WERI-Rb-1 (cell line): Measurements from ENCODE around the gene UHMK1.
"Not testable (repeated sequence)": the region's sequence is repeated elsewhere in the genome, so short reads cannot be mapped to it uniquely, and the experiment has no call there.

Experiments used
- DNase-seq: peaks from one replicate; pipeline ENCODE4 v3.0.0-alpha.2; 2020
- H3K27ac ChIP-seq: fragments of 250-450 bp; sonication (Bioruptor Pico); 2 replicates; pipeline ENCODE4 v1.5.1; 2020; ENCODE audit warnings: mild to moderate bottlenecking, moderate library complexity
- H3K27me3 ChIP-seq: fragments of 250-450 bp; sonication (Bioruptor Pico); 2 replicates; pipeline ENCODE4 v1.5.1; 2021; ENCODE audit warnings: mild to moderate bottlenecking, low read depth, moderate library complexity; ENCODE audit not compliant: insufficient read depth, severe bottlenecking
- H3K36me3 ChIP-seq: fragments of 250-450 bp; sonication (Bioruptor Pico); 2 replicates; pipeline ENCODE4 v1.5.1; 2020; ENCODE audit warnings: mild to moderate bottlenecking, moderate library complexity
- H3K4me3 ChIP-seq: 2 replicates; pipeline ENCODE4 v1.5.1; 2011; ENCODE audit warnings: low read depth, mild to moderate bottlenecking, control low read depth, low read length
- H3K9me3 ChIP-seq: fragments of 250-450 bp; sonication (Bioruptor Pico); 2 replicates; pipeline ENCODE4 v1.5.1; 2021; ENCODE audit warnings: mild to moderate bottlenecking, moderate library complexity; ENCODE audit not compliant: severe bottlenecking
- TF ChIP-seq, protein P1 (sequence below): IDR thresholded peaks from 2 replicates; pipeline ENCODE4 v1.5.1; 2011; ENCODE audit warnings: low read depth, mild to moderate bottlenecking, control low read depth, inconsistent platforms, low read length

The UHMK1 gene, protein sequence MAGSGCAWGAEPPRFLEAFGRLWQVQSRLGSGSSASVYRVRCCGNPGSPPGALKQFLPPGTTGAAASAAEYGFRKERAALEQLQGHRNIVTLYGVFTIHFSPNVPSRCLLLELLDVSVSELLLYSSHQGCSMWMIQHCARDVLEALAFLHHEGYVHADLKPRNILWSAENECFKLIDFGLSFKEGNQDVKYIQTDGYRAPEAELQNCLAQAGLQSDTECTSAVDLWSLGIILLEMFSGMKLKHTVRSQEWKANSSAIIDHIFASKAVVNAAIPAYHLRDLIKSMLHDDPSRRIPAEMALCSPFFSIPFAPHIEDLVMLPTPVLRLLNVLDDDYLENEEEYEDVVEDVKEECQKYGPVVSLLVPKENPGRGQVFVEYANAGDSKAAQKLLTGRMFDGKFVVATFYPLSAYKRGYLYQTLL

DNA sequence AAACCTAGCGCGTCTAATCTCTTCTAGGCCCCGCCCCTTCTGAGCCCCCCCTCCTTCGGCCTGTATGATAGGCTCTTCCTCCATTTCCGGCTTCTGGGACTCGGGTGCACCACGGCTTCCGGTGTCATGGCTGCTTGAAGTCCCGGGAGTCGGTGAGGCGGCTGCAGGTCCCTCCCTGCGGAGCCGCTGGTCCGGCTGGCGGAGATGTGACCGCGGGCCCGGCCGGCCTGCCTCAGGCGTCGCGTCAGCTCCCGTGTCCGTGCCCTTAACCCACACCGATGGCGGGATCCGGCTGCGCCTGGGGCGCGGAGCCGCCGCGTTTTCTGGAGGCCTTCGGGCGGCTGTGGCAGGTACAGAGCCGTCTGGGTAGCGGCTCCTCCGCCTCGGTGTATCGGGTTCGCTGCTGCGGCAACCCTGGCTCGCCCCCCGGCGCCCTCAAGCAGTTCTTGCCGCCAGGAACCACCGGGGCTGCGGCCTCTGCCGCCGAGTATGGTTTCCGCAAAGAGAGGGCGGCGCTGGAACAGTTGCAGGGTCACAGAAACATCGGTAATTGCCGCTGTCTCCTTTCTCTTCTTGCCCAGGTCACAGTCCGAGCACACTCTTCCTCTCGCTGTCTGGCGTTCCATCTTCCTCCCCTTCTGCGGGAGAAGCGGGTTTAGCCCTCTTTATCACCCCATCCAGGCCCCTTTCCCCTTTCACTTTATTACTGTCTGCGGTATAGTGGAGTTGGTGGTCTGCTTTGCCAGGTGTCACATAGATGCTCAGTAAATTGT, at the start of gene UHMK1:
Gene UHMK1, plus strand, starts transcription at position 96 of the 773 bp plus-strand sequence. Its CDS starts 183 bp downstream, at position 279.
- Histone ChIP-seq H3K36me3 (peaks cover 39% of the 10 kb centered on the region), H3K27ac (peak within 1 kb of the TSS; percentile 75), H3K9me3 (peaks cover 8% of the 10 kb centered on the region), H3K4me3 (peak within 1 kb of the TSS; percentile 88), H3K27me3 (no peaks in the 10 kb centered on the region)
- TF ChIP-seq, protein P1, sequence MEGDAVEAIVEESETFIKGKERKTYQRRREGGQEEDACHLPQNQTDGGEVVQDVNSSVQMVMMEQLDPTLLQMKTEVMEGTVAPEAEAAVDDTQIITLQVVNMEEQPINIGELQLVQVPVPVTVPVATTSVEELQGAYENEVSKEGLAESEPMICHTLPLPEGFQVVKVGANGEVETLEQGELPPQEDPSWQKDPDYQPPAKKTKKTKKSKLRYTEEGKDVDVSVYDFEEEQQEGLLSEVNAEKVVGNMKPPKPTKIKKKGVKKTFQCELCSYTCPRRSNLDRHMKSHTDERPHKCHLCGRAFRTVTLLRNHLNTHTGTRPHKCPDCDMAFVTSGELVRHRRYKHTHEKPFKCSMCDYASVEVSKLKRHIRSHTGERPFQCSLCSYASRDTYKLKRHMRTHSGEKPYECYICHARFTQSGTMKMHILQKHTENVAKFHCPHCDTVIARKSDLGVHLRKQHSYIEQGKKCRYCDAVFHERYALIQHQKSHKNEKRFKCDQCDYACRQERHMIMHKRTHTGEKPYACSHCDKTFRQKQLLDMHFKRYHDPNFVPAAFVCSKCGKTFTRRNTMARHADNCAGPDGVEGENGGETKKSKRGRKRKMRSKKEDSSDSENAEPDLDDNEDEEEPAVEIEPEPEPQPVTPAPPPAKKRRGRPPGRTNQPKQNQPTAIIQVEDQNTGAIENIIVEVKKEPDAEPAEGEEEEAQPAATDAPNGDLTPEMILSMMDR: 0 out of 2 replicates have a peak, but pooled peaks have one; percentile 22
- DNase-seq: peak; percentile 97

DNA sequence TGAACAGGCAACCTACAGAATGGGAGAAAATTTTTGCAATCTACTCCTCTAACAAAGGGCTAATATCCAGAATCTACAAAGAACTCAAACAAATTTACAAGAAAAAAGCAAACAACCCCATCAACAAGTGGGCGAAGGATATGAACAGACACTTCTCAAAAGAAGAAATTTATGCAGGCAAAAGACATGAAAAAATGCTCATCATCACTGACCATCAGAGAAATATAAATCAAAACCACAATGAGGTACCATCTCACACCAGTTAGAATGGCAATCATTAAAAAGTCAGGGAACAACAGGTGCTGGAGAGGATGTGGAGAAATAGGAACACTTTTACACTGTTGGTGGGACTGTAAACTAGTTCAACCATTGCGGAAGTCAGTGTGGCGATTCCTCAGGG, 43.3 kb upstream of the UHMK1 start:
- not testable (repeated sequence) for H3K9me3 ChIP-seq, H3K27me3 ChIP-seq, H3K4me3 ChIP-seq, H3K27ac ChIP-seq, DNase-seq, H3K36me3 ChIP-seq

DNA sequence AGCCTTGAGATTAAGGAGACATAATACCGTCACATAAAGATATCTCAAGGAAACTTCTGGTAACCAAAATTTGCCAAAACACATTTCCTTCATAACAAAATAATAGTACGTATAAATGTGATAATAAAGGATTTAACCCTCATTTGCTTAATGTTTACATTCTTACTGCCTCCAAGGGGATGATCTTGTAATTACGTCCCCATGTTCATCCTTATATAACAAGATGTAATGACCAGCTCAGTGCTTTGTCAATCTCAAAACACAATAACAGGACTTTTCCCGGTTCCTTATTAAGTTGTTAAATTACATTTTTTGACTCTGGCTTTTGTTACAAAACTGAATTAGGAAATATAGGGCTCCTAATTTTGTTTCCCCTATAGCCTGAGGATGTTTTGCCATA, 41.3 kb upstream of the UHMK1 start:
- Histone ChIP-seq H3K27me3 (no peaks in the 10 kb centered on the region), H3K36me3 (no peaks in the 10 kb centered on the region), H3K4me3 (no peak overlapping the region)

DNA sequence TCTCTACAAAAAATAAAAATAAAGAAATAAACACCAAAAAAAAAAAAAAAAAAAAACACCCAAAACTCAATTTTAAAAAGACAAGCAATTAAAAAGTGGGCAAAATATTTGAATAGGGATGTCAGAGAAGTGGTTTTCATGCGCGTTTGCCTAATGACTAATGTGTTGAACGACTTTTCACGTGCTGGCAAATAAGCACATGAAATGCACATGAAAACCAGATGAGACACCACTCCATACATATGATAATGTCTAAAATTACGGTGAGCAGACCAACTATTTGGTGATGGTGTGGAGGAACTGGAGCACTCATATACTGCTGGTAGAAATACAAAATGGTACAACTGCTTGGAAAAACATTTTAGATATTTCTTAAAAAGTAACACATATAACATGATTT, 39.4 kb upstream of the UHMK1 start:
- TF ChIP-seq, protein P1: no peak
- Histone ChIP-seq H3K27ac (no peak overlapping the region), H3K27me3 (no peaks in the 10 kb centered on the region), H3K36me3 (no peaks in the 10 kb centered on the region), H3K4me3 (no peak overlapping the region), H3K9me3 (no peaks in the 10 kb centered on the region)
- DNase-seq: no peak

More for the DNA sequence above, 41.3 kb upstream of the UHMK1 start:
- Histone ChIP-seq H3K9me3 (peaks cover 3% of the 10 kb centered on the region), H3K27ac (no peak overlapping the region)
- TF ChIP-seq, protein P1: no peak
- no peak for DNase-seq

DNA sequence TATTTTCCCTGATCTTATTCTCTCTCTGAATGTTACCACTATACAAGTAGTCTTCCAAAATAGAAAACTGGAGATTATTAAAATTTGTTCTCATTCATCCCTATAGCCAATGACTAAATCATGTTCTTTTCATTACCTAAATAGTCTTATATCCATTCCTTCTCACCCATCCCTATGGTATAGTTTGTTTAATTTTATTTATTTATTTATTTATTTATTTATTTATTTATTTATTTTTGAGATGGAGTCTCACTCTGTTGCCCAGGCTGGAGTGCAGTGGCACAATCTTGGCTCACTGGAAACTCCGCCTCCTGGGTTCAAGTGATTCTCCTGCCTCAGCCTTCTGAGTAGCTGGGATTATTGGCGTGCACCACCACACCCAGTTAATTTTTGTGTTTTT, 35.2 kb upstream of the UHMK1 start:
- H3K27ac ChIP-seq, H3K9me3 ChIP-seq, H3K36me3 ChIP-seq, H3K4me3 ChIP-seq, H3K27me3 ChIP-seq, DNase-seq: not testable (repeated sequence)

DNA sequence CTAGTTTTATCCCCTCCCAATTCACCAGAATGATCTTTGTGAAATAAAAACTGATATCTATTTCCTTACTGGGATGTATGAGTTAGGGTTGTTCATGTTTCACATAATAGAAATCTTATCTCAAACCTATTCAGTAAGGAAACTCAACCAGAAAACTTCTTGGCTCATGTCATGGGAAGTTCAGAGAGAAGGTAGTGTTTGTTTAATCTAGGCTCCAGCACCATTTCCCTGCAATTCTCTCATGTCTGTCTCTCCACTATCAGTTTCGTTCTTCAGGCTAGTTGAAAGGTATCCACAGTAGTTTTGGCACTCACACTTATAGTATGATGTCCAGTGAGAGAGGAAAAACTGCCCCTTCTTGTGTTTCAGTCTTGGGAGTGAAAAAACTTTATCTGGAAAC, 34.6 kb upstream of the UHMK1 start:
- H3K4me3 ChIP-seq: no peak overlapping the region
- H3K9me3 ChIP-seq: peaks cover 3% of the 10 kb centered on the region
- H3K27me3 ChIP-seq: no peaks in the 10 kb centered on the region
- no peak for DNase-seq
- TF ChIP-seq, protein P1: no peak
- no peaks in the 10 kb centered on the region for H3K36me3 ChIP-seq
- no peak overlapping the region for H3K27ac ChIP-seq
